ENCODE results near the gene PAX6.

- TF ChIP-seq CTCF (conservative IDR thresholded peaks at IDR 0.05; ENCODE audit: low read depth, low read length) (no peak), EZH2phosphoT487 (IDR thresholded peaks at IDR 0.05; ENCODE audit: borderline replicate concordance, low read length) (no peak)
Observed at GRCh38 chr11:31844351-31844750, 33.2 kb upstream of the PAX6 start.
